ENCODE results near the gene CERS2.
"Not testable (repeated sequence)": the region's sequence is repeated elsewhere in the genome, so short reads cannot be mapped to it uniquely, and the experiment has no call there.

Gene CERS2

DNA sequence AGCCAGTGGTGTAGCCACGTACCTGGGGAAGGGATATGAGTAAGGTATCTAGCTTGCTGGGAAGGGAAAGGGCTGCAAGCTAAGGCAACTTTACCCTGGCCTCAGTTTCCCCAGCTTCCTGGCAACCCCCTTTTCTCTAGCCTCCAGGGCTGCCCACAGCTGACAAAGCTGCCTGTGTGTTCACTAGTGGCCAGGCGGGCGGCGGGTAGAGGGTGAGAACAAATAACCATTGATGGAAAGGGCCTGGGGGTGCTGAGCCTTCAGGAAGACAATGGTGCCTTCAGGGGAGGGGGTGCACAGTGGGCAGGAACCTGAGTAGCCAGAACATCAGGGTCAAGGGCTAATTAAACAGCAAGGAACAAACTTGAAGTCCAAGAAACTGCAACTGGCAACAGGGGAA lies 6.1 kb downstream of the CERS2 start:
- no peak for DNase-seq

GRCh38 chr1:150967936-150968335 lies 6.7 kb downstream of the CERS2 start:
- no peak for DNase-seq

DNA sequence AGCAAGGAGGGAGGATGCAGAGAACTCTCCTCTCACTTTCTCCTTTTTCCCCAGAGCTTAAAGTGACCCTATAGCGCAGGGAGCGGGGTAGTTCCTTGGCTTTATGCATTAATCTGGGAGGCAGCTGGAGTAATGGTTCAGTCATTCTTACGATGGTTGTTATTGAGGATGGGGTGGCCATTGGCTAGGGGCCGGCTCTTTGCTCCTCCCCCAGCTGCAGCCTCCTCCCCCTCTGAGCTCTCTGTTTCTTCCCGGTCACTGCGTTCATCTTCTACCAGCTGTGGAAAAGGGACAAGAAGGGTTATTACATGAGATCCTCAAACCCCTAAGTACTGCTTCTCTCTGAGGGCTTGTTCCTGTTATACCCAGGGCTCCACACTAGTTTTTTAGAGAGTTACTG lies 8.6 kb downstream of the CERS2 start:
- DNase-seq: no peak

DNA sequence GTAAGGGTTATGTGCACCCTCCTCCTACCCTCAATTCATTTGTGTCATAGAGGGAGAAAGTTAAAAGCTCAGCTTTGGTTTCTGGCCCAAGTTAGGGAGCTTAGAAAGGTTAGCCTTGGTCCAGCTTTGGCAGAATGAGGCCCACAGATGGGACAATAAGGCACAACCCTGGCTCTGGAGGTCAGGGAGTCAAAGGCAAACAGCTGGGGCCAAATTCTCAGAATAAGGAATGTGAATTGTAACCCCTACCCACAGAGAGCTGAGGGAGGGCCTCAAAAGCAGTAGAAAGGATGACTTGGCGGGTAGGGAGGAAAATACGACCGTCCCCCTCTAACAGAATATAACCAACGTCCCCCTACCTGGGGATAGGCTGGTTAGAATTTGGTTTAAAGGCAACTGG lies 9.0 kb downstream of the CERS2 start:
- no peak for DNase-seq

DNA sequence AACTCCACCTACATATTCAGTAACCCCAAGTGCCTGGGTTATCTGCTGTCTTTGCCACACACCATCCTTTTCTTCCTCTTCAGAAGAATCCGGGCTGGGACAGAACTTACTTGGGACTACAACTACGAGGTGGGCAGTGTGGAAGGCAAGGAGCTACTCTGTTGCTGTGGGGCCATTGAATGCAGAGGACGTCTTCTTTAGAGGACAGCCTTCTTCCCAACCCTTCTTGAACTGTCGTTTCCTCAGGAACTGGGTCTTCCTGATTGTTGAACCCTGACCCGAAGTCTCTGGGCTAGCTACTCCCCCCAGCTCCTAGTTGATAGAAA lies 10.5 kb downstream of the CERS2 start:
- no peak for DNase-seq

DNA sequence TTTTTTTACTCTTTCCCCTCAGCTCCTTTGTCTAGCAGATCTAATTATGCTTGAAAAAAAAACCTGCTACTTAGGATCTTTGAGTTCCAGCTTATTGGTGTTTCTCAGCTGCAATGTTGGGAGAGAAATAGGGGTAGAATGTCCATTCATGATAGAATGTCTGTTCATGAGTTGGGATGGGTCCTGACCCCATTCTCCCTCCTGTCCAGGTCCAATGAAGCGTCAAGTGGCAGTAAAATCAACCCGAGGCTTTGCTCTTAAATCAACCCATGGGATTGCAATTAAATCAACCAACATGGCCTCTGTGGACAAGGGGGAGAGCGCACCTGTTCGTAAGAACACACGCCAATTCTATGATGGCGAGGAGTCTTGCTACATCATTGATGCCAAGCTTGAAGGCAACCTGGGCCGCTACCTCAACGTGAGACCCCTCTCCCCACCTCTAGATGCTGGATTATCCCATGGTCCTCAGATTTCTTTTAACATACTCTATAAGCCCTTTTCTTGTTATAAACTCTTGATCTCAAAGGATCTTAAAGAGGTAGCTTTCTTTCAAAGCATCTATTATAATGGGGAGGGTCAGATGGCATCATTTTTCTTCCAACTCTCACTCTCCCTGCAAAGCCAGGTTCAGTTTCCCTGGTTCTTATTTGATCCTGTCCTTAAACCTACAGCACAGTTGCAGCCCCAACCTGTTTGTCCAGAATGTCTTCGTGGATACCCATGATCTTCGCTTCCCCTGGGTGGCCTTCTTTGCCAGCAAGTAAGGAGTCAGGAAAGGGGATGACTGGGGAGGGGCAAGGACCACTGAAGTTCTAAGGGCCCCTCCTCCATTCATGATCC lies 11.1 kb downstream of the CERS2 start:
- DNase-seq: no peak

DNA sequence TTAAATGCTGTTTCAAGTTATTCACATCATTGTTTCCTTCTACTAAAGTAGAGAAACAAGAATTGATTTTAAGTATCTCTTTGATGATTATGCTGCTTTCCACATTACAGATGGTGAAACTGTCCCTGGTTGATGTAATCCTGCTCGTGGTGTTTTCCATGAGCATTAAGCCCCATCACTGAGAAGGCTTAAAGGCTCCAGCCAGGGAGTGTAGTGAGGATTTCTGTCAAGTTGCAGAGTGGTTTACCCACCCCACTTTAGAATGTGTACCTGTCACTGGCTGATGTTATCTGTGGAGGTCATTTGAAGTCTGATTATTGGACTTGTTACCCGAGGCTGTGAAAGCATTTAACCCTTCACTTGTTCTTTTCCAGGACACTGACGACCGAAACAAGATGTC lies 12.9 kb downstream of the CERS2 start:
- no peak for DNase-seq

DNA sequence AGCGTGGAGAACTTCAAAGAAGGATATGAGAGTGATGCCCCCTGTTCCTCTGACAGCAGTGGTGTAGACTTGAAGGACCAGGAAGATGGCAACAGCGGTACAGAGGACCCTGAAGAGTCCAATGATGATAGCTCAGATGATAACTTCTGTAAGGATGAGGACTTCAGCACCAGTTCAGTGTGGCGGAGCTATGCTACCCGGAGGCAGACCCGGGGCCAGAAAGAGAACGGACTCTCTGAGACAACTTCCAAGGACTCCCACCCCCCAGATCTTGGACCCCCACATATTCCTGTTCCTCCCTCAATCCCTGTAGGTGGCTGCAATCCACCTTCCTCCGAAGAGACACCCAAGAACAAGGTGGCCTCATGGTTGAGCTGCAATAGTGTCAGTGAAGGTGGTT lies 14.0 kb downstream of the CERS2 start:
- DNase-seq: no peak

DNA sequence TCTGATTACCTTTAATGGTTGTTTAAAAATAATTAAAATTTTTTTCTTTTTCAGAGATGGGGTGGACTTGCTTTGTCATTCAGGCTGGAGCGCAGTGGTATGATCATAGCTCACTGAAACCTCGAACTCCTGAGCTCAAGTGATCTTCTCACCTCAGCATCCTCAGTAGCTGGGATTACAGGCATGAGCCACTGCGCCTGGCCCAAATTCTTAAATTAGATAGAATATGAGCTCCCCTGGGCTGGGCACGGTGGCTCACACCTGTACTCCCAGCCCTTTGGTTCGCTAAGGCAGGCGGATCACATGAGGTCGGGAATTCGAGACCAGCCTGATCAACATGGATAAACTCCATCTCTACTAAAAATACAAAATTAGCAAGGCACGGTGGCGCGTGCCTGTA lies 17.0 kb downstream of the CERS2 start:
- DNase-seq: no peak

DNA sequence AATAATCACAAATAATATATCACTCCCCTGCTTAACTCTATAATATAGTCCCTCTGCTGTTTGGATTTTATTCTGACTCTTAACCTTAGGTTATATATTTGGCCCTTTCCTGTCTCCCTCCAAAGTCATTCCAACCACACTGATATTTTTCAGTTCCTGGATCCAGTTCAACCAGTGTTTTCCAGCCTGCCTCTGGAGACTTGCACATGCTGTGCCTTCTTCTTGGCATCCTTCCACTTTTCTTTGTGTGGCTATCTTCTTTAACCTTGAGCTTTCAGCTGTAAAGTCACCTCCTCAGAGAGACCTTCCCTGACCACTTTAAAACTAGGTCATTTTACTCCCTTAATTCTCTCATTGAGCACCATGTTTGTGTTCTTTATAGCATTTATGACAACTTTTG lies 19.4 kb downstream of the CERS2 start:
- DNase-seq: no peak

DNA sequence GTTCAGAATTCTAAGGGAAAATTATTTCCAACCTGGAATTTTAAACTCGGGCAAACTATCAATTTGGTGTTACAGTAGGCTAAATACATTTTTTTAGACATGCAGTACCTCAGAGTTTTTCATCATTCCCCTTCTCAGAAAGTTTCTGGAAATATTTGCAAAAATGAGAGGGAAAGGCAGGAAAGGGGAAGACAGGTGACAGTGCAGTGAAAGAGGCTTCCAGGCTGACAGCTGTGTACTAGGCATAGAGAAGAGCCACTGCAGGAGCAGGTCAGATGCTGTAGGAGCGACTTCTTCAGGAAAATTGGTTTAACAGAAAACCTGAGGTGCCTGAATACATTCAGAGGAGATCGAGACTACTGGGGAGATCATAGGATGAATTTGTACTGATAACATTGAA lies 19.9 kb downstream of the CERS2 start:
- DNase-seq: no peak

GRCh38 chr1:150944856-150945255 lies 29.8 kb downstream of the CERS2 start:
- DNase-seq: no peak

DNA sequence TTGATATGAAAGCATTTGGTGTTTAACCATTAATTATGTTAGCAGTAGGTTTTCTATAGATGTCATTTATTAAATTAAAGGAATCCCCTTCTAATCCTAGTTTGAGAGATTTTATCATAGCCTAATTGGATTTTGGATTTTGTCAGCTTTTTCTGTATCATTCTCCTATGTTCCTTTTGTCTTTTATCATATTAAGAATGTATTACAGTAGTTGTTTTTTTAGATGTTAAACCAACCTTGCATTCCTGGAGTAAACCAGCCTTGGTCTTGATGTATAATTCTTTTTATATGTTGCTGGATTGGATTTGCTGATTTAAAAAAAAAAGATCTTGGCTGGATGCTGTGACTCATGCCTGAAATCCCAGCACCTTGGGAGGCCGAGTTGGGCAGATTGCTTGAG lies 42.9 kb downstream of the CERS2 start:
- no peak for DNase-seq

DNA sequence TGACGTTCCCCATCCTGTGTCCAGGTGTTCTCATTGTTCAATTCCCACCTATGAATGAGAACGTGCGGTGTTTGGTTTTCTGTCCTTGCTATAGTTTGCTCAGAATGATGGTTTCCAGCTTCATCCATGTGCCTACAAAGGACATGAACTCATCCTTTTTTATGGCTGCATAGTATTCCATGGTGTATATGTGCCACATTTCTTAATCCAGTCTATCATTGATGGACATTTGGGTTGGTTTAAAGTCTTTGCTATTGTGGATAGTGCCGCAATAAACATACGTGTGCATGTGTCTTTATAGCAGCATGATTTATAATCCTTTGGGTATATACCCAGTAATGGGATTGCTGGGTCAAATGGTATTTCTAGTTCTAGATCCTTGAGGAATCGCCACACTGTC lies 45.9 kb downstream of the CERS2 start:
- not testable (repeated sequence) for DNase-seq

DNA sequence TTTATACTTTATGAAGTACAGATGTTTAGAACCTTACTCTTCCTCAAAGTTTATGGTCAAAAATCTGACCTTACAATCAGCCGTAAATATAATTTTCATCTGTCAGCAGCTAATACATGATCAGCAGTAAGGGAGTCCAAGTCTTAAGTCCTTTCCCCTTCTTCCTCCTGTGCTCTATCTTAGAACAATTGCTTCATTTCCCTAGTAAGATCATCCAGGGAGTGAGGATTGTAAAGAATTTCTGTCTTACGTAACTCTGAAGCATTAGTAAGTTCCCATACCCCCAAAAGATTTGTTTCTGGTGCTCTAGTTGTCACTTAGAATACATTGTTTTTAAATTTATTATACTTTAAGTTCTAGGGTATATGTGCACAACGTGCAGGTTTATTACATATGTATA lies 46.3 kb downstream of the CERS2 start:
- no peak for DNase-seq

GRCh38 chr1:150927624-150928023 lies 47.0 kb downstream of the CERS2 start:
- no peak for DNase-seq

DNA sequence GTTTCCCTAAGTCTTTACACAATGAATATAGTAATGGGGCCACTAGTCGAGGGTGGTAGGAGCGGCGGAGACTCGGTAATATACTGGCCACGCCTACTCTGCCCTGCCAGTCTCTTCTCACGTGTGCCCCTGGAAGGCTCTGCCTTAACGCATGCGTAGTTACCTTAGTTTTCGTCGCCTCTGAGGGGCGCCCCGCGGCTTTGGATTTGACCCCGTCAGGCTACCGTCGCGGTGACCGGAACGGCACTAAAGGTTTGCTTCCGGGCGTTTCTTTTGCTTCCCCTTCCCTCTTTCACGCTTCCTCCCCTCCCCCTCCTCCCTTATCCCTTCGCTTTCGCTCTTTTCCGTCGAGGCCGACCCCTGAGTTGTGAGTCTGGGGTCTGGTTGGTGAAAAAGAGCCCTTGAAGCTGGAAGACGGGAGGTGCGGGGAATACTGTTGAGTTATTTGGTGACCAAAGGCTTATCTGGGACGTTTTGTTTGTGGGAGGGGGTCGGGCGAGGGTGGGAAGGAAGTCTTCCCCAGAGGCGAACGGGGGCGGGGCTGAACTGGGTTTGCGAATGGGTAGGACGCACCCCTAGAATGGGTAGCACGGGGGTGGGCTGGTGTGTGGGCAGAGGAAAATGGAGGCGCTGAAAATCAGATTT lies 48.4 kb downstream of the CERS2 start, which contains the start of gene SETDB1:
SETDB1 (plus strand) TSS at position 267 of the 645 bp plus-strand sequence. CDS start 1,352 bp downstream, outside the sequence.
- peak; percentile 86 for DNase-seq

GRCh38 chr1:150925080-150925479 lies 49.6 kb downstream of the CERS2 start:
- DNase-seq: no peak

GRCh38 chr1:150922519-150922975 lies 52.1 kb downstream of the CERS2 start:
- DNase-seq: peak; percentile 59

- DNase-seq: no peak
Observed at GRCh38 chr1:150917387-150917786, 57.2 kb downstream of the CERS2 start.
